ENCODE data around the gene SLC37A4.

GRCh38 chr11:118998388-118998717, 32.3 kb downstream of the SLC37A4 start:
- TF ChIP-seq CTCF (IDR thresholded peaks at IDR 0.05 in 4 of 5, conservative IDR thresholded peaks at IDR 0.05 in 1 of 5) (no peak), POLR2A (IDR thresholded peaks at IDR 0.05) (no peak)

Data from gastrocnemius medialis (tissue), 4 donors.